SJSA1 (cell line): ENCODE measurements around the gene ATP2A3. TPM values are rescaled to one million over a fixed set of nuclear protein-coding genes. Genes with fewer than 3 reads are reported as not detected.

Source experiments
- DNase-seq, 2 experiments: peaks; one replicate each; pipeline ENCODE4 v3.0.0-alpha.2; 2015 to 2020; ENCODE audit warnings: low spot score in 2 of 2, low read depth in 1 of 2
- H3K27ac ChIP-seq: fragments of 250-450 bp; sonication (Bioruptor Pico); 2 replicates; pipeline ENCODE4 v1.5.1; 2020; ENCODE audit warnings: mild to moderate bottlenecking, moderate library complexity
- H3K27me3 ChIP-seq: fragments of 250-450 bp; sonication (Bioruptor Pico); replicated peaks from 2 replicates; pipeline ENCODE4 v1.5.1; 2020; ENCODE audit warnings: mild to moderate bottlenecking, moderate library complexity
- H3K36me3 ChIP-seq: fragments of 250-450 bp; sonication (Bioruptor Pico); 2 replicates; pipeline ENCODE4 v1.5.1; 2020; ENCODE audit warnings: mild to moderate bottlenecking
- H3K4me1 ChIP-seq: fragments of 250-450 bp; sonication (Bioruptor Pico); replicated peaks from 2 replicates; pipeline ENCODE4 v1.6.1; 2021; ENCODE audit warnings: mild to moderate bottlenecking
- H3K4me3 ChIP-seq: fragments of 250-450 bp; sonication (Bioruptor Pico); 2 replicates; pipeline ENCODE4 v1.5.1; 2020; ENCODE audit warnings: mild to moderate bottlenecking
- H3K9me3 ChIP-seq: fragments of 250-450 bp; sonication (Bioruptor Pico); replicated peaks from 2 replicates; pipeline ENCODE4 v1.5.1; 2020; ENCODE audit warnings: mild to moderate bottlenecking
- total RNA-seq: library from RNA; depleted of rRNA; stranded (reverse); fragments of >200 nt; shearing (Covaris generic); gene quantifications from 2 replicates; pipeline ENCODE4 v1.2.3, GENCODE V29; 2014; rRNA removed

The ATP2A3 gene
- total RNA-seq, 1 experiment from 2014 or later = 0.89 TPM

DNA sequence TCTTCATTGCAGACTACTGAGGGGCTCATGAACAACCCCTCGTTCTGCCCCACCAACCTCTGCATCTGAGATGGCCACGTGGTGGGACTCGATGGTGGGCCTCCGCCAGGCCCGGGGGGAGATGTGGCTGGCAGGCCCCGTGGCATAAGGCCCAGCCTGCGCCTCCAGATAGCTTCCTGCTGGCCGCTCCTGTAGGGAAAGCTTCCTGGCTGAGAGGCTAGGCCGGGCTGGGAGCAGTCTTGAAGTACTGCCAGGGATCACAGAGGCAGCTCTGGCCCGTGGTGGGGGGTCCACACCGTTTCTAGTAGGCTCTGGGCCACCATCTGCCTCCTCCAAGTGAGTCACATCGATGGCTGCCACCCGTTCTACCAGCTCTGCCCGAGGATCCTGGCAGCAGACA, 79.0 kb downstream of the ATP2A3 start:
- peaks cover 57% of the 10 kb centered on the region for H3K4me1 ChIP-seq
- H3K36me3 ChIP-seq = peaks cover 62% of the 10 kb centered on the region
- H3K4me3 ChIP-seq = no peak overlapping the region
- DNase-seq = peak; percentile 37 to 77
- H3K27me3 ChIP-seq = no peaks in the 10 kb centered on the region
- H3K27ac ChIP-seq = peak overlapping the region; percentile 26
- H3K9me3 ChIP-seq = no peaks in the 10 kb centered on the region

DNA sequence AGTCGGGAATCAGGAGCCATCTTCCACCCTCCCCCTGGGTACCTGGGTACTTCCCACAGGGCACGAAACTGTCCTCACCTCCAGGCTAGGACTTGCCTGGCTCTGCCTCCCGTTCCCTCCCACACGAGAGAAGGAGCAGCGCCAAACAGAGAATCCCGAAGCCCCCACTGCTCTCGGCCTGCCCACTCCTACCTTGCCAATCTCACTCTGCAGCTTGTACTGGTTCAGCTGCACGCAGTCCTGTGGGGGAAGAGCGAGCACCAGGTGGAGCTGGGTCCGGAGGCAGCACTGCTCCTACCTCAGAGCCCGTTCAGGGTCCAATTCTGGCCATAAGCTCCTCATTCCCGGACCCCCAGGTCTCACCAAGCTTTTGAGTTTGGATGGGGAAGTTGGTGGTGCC, 80.0 kb downstream of the ATP2A3 start:
- H3K4me3 ChIP-seq = no peak overlapping the region
- no peaks in the 10 kb centered on the region for H3K27me3 ChIP-seq
- H3K27ac ChIP-seq = no peak overlapping the region
- peaks cover 73% of the 10 kb centered on the region for H3K36me3 ChIP-seq
- no peaks in the 10 kb centered on the region for H3K9me3 ChIP-seq
- no peak for DNase-seq
- H3K4me1 ChIP-seq = peaks cover 48% of the 10 kb centered on the region

DNA sequence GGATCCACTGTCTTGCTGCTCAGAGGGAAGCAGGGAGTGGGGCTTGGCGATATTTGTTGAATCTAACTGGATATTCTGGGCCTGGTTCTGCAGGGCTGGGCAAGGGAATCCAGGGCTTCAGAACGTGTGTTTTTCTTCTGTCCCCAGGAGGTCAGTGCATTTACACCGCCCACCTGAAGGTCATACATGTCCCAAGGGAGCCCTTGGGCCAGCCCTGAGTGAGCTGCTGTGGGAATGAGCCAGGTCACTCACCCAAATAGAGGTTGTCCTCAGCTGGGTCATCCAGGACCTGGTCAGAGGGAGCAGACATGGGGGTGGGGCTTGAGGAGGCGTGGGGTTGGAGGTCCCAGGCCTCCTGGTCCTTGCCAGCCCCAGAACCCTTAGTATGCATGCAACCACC, 82.0 kb downstream of the ATP2A3 start:
- Histone ChIP-seq H3K4me3 (no peak overlapping the region), H3K36me3 (peaks cover 84% of the 10 kb centered on the region), H3K4me1 (peaks cover 29% of the 10 kb centered on the region), H3K9me3 (no peaks in the 10 kb centered on the region), H3K27ac (no peak overlapping the region), H3K27me3 (no peaks in the 10 kb centered on the region)
- DNase-seq = no peak

DNA sequence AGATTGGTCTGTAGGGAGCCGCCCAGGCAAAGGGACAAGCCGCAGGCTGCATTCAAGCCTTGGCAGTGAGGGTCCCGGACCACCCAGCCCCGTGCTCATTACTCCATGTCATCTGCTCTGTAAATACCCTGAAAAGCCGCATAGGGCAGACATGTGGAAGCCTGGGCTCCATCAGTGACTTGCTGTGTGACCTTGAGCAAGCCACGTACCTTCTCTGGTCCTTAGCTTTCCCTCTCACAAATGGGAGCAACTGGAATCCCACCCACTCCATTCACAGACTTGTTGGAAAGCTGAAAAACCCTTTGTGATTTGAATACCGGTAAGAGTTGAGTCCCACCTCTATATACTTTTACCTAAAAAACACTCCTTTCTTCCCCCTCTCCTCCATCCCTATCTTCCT, 83.3 kb downstream of the ATP2A3 start:
- no peak for DNase-seq
- Histone ChIP-seq H3K4me3 (no peak overlapping the region), H3K4me1 (peaks cover 16% of the 10 kb centered on the region), H3K27ac (no peak overlapping the region), H3K9me3 (no peaks in the 10 kb centered on the region), H3K36me3 (peaks cover 94% of the 10 kb centered on the region), H3K27me3 (no peaks in the 10 kb centered on the region)

DNA sequence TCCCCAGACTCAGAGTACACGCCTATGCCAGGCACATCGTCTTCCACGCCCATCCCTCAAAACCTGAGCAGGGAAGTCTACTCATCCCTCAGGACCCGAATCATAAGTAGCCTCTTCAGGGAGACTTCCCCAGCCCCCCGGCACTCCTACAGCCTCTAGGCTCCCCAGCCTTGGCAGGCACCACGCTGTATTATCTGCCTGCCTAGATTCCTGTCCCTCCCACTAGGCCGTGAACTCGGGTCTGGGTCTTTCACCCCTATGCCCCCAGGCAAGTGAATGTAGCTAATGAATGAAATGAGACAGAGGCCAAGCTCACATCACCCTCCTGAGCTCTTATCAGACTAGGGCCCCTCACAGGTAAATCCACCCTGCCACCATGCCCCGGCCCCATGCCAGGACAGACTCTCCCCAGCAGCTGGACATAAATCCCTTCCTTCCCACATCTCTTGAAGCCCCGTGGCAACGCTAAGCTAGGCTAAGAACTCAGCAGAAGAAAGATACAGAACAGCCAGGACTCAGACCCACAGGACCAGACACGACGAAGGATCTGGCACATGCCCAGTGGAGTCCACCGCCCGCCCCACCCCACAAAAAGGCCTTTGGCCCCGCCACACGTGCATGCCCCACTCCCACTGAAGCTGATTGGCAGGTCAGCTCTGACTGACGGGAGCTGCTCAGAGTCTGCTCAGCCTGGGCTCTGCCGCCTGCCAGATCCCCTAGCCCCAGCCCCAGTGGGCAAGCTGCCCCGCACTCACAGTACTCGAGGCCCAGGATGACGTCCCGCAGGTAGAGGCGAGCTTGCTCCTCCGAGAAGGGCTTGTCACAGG, 84.4 kb downstream of the ATP2A3 start:
- DNase-seq = no peak
- peaks cover 94% of the 10 kb centered on the region for H3K36me3 ChIP-seq
- H3K27me3 ChIP-seq = no peaks in the 10 kb centered on the region
- H3K4me3 ChIP-seq = no peak overlapping the region
- H3K27ac ChIP-seq = no peak overlapping the region
- no peaks in the 10 kb centered on the region for H3K9me3 ChIP-seq
- peaks cover 4% of the 10 kb centered on the region for H3K4me1 ChIP-seq

DNA sequence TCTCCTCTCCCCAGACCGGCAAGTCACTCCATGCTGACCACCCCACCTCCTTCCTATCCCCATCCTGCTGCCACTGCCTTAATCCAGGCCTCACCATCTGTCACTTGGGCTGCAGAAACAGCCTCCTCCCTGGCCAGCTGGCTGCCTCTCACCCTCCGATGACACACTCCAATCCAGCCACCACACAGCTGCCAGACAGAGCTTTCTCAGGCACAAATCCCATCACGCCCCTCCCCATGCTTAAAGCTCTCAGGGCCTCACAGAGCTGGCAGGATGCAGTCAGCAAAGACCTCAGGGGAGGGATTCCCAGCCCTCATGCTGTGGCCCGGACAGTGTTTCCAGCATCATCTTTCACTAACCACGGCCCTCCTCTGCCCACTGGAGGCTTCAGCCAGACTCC, 85.1 kb downstream of the ATP2A3 start:
- H3K27ac ChIP-seq = no peak overlapping the region

DNA sequence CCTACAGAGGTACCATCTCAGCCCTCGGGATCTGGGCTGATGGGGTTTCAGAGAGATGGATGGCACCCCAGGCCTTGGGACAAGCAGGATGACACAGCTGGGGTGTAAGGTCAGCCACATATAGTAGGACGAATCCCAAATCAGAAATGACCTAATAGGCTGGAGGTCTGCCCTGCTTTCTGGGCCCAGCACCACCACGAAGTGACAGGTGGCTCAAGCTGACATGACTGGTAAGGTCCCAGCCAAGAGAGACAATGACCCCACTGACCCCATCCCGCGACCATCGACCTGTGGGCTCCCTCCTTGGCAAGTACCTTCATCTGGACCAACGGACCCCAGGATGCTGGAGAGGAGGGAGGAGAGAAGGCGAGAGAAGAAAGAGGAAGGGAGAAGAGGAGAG, 87.0 kb downstream of the ATP2A3 start:
- Histone ChIP-seq H3K36me3 (peaks cover 92% of the 10 kb centered on the region), H3K9me3 (no peaks in the 10 kb centered on the region), H3K4me1 (no peaks in the 10 kb centered on the region), H3K27me3 (no peaks in the 10 kb centered on the region), H3K27ac (no peak overlapping the region), H3K4me3 (no peak overlapping the region)
- DNase-seq = no peak

More for the DNA sequence above, 85.1 kb downstream of the ATP2A3 start:
- Histone ChIP-seq H3K36me3 (peaks cover 92% of the 10 kb centered on the region), H3K9me3 (no peaks in the 10 kb centered on the region), H3K27me3 (no peaks in the 10 kb centered on the region), H3K4me3 (no peak overlapping the region), H3K4me1 (no peaks in the 10 kb centered on the region)
- DNase-seq = no peak

DNA sequence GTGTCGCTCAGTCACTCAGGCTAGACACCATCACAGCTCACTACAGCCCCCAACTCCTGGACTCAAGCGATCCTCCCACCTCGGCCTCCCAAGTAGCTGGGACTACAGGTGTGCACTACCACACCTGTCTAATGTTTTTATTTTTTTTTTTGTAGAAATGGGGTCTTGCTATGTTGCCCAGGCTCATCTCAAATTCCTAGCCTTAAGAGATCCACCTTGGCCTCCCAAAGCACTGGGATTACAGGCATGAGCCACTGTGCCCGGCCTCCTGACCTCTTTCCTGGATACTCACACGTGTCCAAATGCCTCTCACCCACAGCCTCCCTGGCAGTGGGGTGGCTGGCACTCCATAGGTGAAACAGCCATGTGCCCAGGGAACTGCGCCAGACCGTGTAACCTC, 88.9 kb downstream of the ATP2A3 start:
- Histone ChIP-seq H3K27ac (no peak overlapping the region), H3K27me3 (no peaks in the 10 kb centered on the region), H3K4me1 (peaks cover 11% of the 10 kb centered on the region), H3K4me3 (no peak overlapping the region), H3K36me3 (peaks cover 85% of the 10 kb centered on the region), H3K9me3 (no peaks in the 10 kb centered on the region)
- no peak for DNase-seq

Other genes starting within 250 kb of the ATP2A3 start
- gene HASPIN, start 240.5 kb downstream of the ATP2A3 start, total RNA-seq = 5.8 and 16.2 TPM in 2 replicates
- gene ITGAE, start 163.2 kb downstream of the ATP2A3 start, total RNA-seq = 19.0 and 30.6 TPM in 2 replicates
- 16.0 and 16.8 TPM in 2 replicates for gene NCBP3, start 118.2 kb downstream of the ATP2A3 start, total RNA-seq
- 12.0 and 15.3 TPM in 2 replicates for gene CAMKK1, start 71.4 kb downstream of the ATP2A3 start, total RNA-seq
- gene P2RX1, start 48.0 kb downstream of the ATP2A3 start, total RNA-seq = 5.1 and 9.6 TPM in 2 replicates
- 18.4 and 18.7 TPM in 2 replicates for gene ZZEF1, start 178.6 kb upstream of the ATP2A3 start, total RNA-seq
- gene CYB5D2, start 178.8 kb upstream of the ATP2A3 start, total RNA-seq = 13.6 and 17.4 TPM in 2 replicates